GM18868 (cell line): ENCODE results near the gene VAV2.
"Not testable (repeated sequence)": the region's sequence is repeated elsewhere in the genome, so short reads cannot be mapped to it uniquely, and the experiment has no call there.

Experiments used
- ATAC-seq: cut with Tn5 transposase; IDR thresholded peaks from one replicate; pipeline ENCODE4 v1.9.1; 2021; ENCODE audit warnings: mild to moderate bottlenecking, moderate library complexity; ENCODE audit not compliant: unreplicated experiment

VAV2 gene

GRCh38 chr9:133901184-133901835 lies 90.8 kb downstream of the VAV2 start:
- no peak for ATAC-seq

DNA sequence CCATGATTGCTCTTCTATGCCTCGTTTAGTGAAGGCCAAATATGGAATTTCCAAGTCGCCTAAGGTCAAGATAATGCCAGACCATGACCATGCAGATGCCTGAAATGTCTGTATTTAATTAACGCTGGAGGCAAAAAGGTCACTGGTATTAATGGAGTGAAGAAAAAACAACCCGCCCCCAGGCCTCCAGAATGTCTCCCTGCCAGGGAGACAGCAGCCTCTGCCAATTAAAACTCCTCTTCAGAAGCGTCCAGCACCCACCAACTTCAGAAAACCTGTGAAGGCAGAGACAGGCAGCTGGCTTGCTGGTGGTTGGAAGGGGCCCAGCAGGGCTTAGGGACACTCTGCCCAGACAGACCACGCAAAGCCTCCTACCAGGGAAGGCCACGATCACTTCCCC lies 94.4 kb downstream of the VAV2 start:
- ATAC-seq: no peak

DNA sequence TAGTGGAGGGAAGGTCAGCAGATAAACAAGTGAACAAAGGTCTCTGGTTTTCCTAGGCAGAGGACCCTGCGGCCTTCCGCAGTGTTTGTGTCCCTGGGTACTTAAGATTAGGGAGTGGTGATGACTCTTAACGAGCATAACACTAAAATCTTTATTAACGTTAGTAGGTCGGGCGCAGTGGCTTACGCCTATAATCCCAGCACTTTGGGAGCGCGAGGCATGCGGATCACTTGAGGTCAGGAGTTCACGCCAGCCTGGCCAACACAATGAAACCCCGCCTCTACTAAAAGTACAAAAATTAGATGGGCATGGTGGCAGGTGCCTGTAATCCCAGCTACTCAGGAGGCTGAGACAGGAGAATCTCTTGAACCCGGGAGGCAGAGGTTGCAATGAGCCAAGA lies 96.1 kb downstream of the VAV2 start:
- not testable (repeated sequence) for ATAC-seq

DNA sequence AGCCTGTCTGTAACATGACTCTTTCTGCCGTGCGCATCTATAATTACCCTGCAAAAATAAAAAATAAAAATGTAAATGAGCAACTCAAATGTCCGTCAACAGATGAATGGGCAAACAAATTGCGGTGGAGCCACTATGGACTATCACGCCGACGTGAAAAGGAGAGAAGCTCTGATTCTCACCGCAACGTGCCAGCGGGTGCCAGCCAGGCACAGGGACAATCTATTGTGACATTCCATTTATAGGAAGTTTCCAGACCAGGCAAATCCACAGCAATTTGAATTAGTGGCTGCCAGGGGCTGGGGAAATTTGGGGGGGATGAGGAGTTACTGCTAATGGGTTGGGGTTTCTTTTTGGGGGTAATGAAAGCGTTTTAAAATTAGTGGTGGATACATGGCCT lies 96.8 kb downstream of the VAV2 start:
- no peak for ATAC-seq

DNA sequence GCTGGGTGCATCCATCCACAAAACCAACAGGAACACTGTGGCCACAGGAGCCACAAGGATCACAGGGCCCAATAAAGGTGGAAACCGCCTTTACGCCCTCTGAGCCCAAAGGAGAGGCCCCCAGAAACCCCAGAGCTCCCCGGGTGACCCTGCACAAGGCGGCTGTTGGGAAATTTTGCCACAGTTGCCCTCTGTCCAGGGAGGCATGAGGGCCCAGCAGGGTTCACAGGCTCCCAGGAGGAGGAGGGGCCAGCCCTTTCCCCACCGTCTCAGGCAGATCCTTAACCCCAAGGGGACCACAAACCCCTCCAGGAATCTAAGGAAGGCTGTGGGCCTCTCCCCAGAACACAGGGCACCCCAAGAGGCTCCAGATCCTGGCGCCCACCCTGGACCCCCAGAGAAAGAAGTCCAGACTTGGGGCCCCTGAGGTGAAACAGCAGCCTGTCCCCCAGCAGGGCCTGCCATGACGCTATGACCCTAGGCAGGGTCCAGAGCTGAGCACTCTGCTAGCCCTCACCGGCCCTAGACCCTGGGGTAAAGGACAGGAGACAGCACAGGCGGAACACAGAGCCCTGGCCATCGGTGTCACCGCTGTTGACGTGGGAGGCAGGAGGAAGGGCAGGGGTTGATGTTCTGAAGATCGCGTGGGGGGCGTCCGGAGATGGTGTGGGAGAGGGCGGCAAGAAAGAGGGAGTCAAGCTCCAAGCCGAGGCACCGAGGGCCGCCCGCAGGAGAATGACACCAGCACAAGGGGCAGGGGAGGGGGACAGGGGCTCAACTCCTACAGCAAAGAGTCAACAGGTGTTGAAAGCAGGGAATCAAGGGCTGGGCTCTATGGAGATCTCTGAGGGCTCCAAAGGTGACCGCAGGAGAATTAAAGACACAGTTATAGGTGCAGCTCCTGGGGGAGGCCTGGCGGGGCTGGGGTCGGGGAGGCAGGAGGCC lies 97.5 kb downstream of the VAV2 start:
- ATAC-seq: no peak

DNA sequence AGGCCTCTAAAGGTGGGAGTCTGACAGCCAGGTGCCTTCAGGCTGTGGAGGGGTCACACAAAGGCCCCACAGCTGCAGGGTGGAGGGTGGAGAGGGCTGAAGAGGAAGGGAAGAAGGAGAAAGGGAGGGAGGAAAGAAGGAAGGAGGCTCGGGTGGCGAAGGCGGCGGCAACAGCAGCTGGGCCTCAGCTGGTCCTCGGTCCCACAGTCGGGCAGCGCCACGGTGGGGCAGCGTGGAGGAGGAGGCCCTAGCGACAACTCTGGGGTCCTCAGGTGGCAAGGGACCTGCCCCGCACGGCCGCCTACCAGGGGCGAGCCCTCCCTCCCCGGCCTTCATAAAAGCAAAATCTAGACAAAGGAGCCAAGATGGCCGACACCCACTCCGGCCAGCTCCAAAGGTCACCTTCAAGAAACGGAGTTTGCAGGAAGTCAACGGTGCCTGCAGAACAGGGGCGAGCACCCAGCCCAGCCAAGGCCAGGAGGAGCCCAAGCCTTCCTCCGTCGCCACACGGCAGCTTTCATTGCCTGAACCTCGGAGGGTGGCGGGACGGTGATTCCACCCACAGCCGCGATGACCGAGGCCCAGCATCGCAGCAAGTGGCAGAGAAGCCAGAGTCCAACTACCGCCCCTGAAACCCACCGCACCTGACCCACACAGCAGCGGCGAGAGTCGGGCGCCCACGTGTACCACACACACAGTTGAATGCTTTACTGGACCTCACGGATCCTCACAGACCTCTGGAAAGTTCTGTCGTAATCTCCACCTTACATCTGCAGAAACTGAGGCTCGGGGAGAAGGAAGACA lies 98.7 kb downstream of the VAV2 start:
- ATAC-seq: no peak

- no peak for ATAC-seq
Observed at GRCh38 chr9:133892193-133892920, 99.8 kb downstream of the VAV2 start.

GRCh38 chr9:133891741-133892140 lies 100.4 kb downstream of the VAV2 start:
- no peak for ATAC-seq

DNA sequence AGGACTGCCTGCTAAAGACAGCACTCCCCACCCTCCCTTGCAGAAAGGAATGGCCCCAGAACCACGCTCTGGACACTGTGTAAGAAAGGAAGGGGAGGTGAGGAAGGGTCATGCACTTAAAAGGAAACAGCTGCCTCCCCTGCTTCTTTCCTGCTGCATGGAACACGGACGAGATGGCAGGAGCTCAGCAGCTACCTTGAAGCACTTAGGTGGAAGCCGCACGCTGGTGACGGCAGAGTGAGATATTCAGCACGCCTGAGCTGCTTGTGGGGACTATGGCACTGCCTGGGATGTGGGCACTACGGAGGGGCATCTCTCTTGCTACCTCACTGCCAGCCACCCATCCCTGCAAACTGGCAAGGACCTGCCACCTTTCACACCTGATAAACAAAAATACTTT lies 101.5 kb downstream of the VAV2 start:
- ATAC-seq: no peak

DNA sequence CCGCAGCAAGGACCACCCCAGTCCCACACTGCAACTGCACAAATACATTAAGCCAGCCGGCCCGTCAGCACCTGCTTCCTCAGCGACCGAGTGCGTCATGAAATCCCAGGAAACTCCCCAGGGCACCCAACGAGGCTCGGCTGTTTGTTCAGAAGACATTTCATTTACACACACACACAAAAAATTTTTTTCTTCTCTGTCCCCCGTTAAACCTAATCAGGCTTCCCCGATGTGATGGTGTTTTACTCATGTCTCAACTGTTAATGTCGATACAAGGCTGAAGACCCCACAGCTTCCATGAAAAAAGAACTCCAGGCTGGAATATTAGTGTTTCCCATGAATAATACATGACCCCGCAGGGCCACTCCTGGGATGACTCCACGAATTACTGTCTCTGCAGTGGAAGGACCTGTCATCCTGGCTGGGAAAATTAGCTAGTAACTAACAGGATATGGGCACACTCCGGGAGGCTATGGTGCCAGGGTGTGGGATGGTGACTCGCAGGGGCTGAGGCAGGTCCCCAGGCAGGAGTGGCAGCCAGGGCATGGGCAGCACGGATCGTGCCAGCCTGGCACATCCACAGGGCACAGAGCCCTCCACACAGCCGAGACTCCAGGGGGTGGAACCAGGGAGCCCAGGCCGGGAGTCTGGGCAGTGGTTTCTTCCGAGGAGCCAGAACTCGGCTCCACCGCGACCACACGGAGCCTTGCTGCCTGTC lies 102.4 kb downstream of the VAV2 start:
- ATAC-seq: no peak

DNA sequence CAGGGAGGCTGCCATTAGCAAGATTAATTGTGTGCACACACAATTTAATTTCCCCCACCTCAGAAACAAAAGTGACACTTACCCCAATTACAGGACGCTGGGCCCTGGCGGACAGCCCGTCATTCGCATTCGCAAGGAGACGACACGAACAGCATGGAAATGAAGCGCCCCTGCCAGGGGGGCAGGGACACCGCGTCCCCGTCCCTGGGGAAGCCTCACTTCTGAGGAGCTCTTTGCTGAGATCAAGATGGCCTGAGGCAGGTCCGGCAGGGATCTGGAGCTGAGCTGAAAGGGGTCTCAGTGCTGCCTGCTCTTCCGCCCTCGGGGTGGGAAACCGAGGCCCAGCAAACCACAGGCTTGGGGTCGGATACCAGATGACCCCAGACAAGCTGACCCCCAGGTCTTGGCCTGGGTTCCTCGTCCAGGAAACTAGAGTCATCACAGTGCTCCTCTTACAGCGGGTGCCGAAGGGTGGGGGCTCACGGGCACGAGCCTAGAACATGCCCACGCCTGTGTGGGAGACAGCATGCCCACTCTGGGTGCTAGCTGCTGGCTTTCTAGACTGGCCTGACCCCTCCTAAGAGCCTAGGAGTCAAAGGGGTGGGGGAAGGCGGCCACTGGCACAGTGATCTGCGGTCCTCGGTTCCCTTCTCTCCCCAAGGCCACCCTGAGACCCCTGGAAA lies 103.2 kb downstream of the VAV2 start:
- ATAC-seq: no peak

DNA sequence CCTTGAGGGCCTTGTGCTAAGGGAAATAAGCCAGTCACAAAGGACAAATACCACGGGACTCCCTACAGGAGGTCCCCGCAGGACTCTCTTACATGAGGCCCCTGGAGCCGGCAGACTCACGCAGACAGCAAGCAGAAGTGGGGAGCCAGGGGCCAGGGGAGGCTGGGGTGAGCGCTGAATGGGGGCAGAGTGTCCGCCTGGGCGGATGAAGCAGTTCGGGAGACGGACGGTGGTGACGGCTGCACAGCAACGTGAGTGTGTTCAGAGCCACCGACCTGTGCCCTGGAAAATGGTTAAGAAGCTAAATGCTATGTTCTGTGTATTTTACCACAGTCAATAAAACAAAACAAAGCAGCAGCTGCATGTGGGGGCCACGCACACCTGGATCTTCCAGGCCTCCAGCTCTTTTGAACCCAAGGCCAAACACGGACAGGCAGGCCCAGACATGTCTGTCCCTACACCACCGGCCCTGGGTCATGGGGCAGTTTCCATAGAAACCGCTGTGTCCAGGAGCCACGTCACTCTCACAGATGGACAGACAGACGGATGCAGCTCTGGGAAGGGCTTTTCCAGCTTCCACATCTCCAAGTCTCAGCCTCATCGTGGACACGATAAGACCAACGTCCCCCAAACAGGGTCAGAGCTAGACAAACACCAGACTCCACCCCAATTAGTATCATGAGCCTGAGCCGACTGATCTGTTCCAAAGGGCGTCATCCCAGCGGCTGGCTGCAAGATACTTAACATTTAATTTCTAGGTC lies 103.9 kb downstream of the VAV2 start:
- no peak for ATAC-seq

DNA sequence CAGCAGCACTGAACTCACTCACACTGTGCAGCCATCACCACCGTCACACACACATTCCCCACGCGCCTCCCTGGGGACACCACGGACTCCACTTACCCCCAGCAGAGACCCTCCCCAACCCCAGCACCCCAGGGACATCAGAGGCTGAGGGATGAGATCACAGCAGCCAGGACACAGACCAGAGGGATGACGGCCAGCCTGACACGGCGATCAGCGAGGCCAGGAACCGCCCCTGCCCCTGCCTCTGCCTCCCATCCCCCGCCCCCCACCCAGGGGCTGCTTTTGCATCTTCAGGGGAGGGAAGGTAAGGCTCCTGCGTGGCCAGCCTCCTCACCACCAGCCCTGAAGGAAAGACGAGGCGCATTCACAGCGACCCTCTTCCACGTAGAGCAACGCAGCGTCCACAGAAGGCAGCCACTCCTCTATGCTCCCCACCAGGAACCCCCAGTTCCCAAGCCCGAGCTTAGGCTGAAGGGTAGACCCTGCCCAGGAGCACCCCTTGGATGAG lies 104.5 kb downstream of the VAV2 start:
- ATAC-seq: no peak

DNA sequence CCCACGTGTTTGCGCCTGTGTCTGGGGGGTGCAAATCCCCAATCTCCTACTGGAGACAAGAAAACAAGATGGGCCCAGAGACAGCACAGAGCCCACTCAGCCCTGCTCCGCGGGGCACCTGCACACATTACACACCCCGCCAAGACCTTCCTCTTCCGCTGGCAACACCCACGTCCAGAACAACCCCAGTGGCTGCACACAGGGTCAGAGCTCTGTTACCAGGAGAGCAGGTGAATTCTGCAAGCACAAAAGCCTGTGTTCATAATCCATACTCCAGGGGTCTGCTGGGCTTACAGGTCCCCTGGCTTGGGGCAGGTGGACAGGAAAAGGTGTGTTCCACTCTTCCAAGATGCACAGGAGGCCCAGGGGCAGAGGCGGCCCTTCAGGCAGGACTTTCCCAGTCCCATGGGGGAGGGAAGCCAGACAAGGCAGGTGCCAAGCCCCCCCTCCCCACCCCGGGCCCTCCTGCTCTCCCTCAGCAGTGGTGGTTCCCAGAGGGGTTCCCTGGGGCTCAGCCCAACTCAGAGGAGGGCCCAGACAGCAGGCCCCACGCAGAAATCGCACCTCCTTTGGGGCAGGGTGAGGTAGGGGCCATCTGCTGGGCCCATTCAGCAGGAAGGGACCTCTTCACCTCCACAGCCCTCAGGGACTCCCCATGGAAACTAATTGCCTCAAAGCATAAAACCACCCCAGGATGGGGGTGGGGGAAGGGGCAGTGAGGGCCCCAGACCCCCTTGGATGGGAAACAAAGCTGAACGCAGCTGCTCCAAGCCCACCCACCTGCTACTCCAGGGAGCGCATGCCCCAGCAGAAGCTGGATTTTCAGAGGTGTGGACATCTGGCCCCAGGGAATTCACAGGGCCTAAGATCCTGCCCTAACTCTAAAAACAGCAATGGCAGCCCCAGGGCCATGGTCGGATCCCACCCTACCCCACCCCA lies 105.3 kb downstream of the VAV2 start:
- no peak for ATAC-seq

GRCh38 chr9:133884907-133885744 lies 107.0 kb downstream of the VAV2 start:
- ATAC-seq: no peak

- no peak for ATAC-seq
Observed at GRCh38 chr9:133882849-133883755, 109.0 kb downstream of the VAV2 start.
